SKM-1 (cell line): ENCODE results near the gene TAAR1.
"Not testable (repeated sequence)": the region's sequence is repeated elsewhere in the genome, so short reads cannot be mapped to it uniquely, and the experiment has no call there.

Experiments used
- DNase-seq: peaks from one replicate; lab custom pipeline; 2025; ENCODE audit not compliant: unreplicated experiment; lab: John Stamatoyannopoulos, UW

The TAAR1 gene

DNA sequence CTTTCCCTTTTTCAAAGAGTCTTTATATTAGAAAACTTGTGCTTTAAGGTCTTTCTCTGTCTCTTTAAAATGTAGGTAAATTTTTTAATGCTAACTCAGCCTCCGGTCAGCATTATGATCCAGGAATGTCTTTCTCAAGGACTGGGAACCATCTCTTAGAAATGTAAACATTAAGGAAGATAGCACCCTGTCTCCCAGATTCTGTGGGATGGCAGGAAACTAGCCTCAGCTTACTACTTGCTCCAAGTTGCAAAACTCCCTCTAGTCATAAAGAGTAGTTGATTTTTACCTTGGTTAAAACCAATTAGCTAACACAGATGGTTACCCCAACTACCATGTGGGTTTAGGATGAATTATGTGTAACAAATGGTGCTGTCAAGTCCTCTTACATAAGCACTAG is 4.7 kb upstream of the TAAR1 start:
- no peak for DNase-seq

GRCh38 chr6:132661906-132662305 is 2.9 kb upstream of the TAAR1 start:
- DNase-seq = no peak

DNA sequence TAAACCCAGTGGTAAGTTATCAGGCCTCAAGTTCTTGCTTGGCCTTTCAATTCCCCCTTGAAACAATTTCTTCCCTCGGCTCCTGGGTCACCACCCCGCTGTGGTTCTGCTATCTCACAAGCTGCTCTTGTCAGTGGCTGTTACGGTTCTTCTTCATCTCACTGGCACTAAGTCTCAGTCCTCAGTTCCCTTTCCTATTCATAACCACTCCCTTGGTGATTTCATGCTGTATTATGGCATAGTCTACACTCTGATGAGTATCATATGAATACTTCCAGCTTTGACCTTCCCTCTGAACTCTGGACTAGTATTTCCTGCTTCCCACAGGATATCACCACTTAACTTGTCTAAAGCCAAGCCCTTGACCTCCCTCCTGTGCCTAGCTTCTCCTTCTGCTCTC is 7.9 kb downstream of the TAAR1 start:
- DNase-seq = peak; percentile 19

DNA sequence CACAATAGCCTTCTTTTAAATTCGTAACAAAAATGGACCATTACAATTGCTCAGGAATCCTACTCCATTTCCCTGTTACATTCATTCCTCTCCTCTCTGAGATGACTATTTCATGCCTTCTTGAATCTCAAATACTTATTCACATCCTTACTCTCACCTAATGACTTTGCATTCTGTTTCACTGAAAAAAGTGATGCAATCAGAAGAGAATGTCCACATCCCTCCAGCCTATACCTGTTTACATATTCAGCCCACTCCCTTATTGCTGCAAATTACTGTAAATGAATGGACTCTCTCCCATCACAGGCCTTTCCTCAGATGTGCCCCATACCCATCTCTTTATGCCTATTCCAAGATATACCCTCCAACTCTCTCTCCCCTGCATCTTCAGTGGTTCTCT is 8.6 kb downstream of the TAAR1 start:
- no peak for DNase-seq

DNA sequence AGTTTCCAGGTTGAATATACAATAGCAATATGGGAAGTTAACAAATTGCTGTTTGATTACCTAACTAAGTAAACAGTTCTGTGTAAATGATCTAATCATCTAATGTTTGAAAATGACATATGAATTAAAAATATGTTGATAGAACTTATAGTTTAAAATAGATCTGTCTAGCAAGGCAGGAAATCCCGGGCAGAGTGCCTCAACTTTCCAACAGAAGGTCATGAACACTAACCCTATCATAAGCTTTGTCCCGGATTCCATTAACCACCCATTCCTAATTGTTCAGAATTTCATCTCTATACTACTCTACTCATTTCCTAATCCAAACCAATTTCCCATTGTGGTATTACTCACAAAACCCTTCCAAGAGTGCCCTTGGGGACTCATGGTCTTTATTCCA is 10.2 kb downstream of the TAAR1 start:
- no peak for DNase-seq

DNA sequence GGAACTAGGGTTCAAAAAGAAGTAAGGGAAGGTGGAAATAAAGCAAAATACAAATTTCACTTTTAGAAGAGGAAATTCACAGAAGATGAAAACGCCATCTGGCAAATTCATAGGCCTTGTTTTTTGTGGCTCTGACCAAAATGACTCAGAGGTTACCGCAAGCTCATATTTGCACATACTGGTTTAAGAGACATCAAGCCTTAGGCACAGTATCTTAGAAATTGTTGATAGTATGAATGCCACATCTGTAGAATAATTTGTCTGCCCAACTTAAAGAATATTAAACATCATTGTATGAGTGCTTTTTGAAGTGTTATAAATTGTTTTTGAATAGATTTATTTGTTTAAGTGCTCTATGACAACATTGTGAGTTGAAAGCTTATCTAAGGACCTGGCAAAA is 10.6 kb downstream of the TAAR1 start:
- no peak for DNase-seq

DNA sequence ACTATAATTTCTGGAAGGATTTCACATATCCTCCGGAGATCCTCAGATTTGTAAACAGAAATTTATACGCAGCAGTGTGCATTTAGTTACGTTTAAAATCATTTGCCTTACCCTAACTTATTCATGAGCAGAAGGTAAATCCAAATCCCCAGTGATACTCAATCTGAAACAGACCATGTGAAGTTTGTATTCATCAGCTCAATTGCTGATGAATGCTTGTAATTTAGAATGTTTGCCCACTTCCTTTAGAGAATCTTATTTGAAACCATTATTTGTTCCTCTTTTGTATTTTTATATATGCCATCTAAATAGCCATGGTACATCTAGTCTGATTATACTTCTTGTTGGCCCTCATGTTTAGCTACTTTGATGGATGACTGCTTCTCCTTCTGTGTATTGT is 15.4 kb downstream of the TAAR1 start:
- DNase-seq = no peak

DNA sequence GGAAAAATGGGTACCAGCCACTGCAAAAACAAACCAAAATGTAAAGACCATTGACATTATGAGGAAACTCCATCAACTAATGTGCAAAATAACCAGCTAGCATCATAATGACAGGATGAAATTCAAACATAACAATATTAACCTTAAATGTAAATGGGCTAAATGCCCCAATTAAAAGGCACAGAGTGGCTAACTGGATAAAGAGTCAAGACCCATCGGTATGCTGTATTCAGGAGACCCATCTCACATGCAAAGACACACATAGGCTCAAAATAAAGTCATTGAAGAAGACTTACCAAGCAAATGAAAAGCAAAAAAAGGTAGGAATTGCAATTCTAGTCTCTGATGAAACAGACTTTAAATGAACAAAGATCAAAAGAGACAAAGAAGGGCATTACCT is 21.8 kb downstream of the TAAR1 start:
- DNase-seq = not testable (repeated sequence)

DNA sequence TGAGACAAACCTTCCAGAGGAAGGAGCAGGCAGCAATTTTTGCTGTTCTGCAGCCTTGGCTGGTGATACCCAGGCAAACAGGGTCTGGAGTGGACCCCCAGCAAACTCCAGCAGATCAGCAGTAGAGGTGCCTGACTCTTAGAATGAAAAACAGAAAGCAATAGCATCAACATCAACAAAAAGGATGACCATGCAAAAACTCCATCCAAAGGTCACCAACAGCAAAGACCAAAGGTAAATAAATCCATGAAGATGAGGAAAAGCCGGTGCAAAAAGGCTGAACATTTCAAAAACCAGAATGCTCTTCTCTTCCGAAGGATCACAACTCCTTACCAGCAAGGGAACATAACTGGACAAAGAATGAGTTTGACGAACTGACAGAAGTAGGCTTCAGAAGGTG is 23.1 kb downstream of the TAAR1 start:
- not testable (repeated sequence) for DNase-seq

- not testable (repeated sequence) for DNase-seq
Measured at GRCh38 chr6:132635288-132635687, 23.7 kb downstream of the TAAR1 start.

- DNase-seq = no peak
Measured at GRCh38 chr6:132634796-132635195, 24.2 kb downstream of the TAAR1 start.

- no peak for DNase-seq
Measured at GRCh38 chr6:132633362-132633761, 25.6 kb downstream of the TAAR1 start.

- no peak for DNase-seq
Measured at GRCh38 chr6:132624175-132624574, 34.8 kb downstream of the TAAR1 start, which contains the start of gene TAAR2. Gene TAAR2 (minus strand): TSS chr6:132624275. CDS start chr6:132624275, 0 bp downstream.

GRCh38 chr6:132623106-132623845 is 35.7 kb downstream of the TAAR1 start:
- DNase-seq = no peak

DNA sequence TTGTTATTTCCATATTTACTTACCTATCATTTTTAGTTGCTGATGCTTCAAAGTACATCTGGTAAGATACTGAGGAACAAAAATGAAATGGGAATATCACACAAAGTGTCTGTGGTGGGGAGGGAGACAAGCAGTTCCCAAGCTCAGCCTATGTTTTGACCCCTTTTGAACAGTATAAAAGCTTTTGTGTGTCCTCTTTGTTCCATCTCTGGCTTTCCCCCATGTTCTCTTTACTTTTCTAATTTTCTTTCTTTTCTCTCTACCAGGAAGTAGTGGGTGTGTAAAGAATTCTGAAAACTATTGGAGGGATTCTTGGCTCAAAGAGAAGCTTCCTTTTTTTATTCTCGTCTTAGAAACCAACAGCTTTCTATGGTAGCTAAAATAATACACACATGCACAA is 42.3 kb downstream of the TAAR1 start:
- DNase-seq = no peak

DNA sequence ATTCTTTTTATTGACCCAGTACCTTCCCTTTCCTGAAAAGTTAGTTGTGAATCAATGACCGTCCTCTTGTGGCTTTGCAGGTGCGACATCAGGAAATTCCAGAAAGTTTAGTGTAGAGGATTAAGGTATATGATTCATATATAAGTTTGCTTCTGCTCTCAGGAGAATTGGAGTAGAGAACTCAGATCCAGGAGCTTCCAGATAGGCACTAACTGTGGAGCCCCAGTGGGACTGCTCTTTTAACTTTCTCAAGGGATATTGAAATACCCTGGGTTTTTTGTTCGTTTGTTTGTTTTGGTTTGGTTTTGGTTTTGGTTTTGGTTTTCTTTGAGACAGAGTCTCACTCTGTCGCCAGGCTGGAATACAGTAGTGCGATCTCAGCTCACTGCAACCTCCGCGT is 44.4 kb downstream of the TAAR1 start:
- no peak for DNase-seq

DNA sequence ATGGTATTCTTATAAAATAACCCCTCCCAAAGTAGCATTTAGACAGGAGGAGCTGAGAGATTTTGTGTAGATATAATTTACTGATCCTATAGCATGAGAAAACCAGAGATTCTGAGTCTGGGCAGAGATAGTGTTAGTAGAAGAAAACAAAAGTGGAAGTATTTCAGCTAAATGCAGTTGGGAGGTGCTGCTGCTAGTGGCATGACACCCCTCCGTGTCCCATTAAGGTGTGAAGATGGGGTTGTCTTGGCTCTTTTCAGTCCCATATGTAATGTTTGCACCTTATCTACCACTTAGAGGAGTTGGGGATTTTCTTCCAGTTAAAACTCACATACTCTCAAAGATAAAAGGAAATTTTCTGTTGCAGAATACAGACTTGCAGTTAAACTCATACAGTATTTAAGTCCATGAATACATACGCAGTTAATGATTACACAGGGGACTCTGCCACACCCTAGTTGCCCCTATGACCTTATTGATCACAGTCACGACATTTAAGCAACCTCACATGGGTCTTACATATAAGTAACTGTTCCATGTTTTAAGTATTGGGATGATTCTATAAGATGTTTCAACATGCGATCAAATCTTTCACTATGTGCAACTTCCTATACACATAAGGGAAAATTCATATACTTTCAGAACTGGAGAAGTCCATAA is 46.4 kb downstream of the TAAR1 start:
- DNase-seq = no peak

- no peak for DNase-seq
Measured at GRCh38 chr6:132611616-132612015, 47.4 kb downstream of the TAAR1 start.

DNA sequence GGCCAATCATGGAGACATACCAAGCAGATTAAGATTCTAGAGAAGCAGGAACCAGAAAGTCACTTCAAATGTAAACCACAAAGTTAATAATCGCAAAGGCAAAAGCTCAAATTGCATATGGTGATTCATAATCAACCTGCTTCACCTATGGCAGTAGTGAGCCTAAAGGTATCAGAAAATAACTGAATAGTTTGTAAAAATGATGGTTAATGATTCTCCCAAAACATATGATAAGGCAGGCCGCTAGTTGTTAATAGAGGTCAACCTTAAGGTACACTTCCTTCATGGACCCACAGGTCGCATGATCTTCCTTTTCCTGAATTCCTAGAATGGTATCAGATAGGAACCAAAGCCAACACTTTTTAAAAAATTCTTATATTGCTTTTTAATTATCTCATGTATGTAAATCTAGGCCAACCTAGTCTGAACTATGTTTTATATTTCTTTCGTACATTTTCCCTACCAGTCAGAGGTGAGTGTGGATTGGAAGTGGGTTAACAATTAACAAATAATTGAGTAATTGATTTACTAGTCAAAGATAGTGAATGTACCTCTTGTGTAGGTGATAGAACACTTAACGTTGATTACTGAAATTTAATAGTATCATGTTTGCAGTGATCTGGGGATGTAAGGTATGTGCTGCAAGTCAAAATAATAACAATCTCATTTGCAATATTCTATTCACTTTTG is 51.3 kb downstream of the TAAR1 start:
- DNase-seq = no peak

GRCh38 chr6:132604635-132605152 is 54.3 kb downstream of the TAAR1 start:
- no peak for DNase-seq

- not testable (repeated sequence) for DNase-seq
Measured at GRCh38 chr6:132600900-132601299, 58.1 kb downstream of the TAAR1 start.

DNA sequence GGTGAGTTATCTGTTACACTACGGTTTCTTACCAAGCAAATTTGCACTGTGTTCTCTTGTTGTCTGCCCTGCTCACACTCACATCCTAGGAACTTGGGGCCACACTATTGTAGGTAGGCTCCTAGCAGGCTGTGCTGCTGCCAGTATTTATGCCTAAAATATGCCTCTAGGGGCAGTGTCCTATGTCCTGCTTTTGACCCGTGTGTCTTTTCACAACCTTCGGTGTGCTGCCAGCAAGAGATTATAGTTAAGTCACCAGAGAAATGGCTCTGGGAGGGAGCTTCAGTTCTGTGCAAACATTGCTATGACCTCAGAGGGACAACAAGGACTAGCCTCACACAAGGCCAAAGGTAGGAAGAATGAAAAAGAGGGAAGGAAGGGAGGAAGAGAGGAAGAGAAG is 60.5 kb downstream of the TAAR1 start:
- peak; percentile 13 for DNase-seq
